Brain microvascular endothelial cell (primary cell): ENCODE measurements around the gene LRRN1.

Experiments used
- DNase-seq: peaks from one replicate; pipeline ENCODE4 v3.0.0-alpha.2; 2020
- H3K27ac ChIP-seq: fragments of 250-450 bp; sonication (Bioruptor Pico); 2 replicates; pipeline ENCODE4 v1.5.1; 2020; ENCODE audit warnings: mild to moderate bottlenecking, moderate library complexity
- H3K27me3 ChIP-seq: fragments of 250-450 bp; sonication (Bioruptor Pico); replicated peaks from 2 replicates; pipeline ENCODE4 v1.5.1; 2020; ENCODE audit warnings: mild to moderate bottlenecking
- H3K36me3 ChIP-seq: fragments of 250-450 bp; sonication (Bioruptor Pico); replicated peaks from 2 replicates; pipeline ENCODE4 v1.5.1; 2020; ENCODE audit warnings: mild to moderate bottlenecking
- H3K4me3 ChIP-seq: 2 replicates; pipeline ENCODE4 v1.5.1; 2011; ENCODE audit warnings: low read depth, mild to moderate bottlenecking, control low read depth, low read length, moderate library complexity
- in situ Hi-C: cut with HindIII; loops from 2 replicates; pipeline ENCODE4 v1.10.0; 2017; ENCODE audit warnings: low sequenced_read_pairs, low pct_ligation_motif_present
- TF ChIP-seq, protein P1 (sequence below): IDR thresholded peaks from 2 replicates; pipeline ENCODE4 v1.5.1; 2011; ENCODE audit warnings: low read depth, mild to moderate bottlenecking, moderate library complexity, low read length, control low read depth, inconsistent platforms; ENCODE audit errors: missing control alignments

LRRN1 gene

DNA sequence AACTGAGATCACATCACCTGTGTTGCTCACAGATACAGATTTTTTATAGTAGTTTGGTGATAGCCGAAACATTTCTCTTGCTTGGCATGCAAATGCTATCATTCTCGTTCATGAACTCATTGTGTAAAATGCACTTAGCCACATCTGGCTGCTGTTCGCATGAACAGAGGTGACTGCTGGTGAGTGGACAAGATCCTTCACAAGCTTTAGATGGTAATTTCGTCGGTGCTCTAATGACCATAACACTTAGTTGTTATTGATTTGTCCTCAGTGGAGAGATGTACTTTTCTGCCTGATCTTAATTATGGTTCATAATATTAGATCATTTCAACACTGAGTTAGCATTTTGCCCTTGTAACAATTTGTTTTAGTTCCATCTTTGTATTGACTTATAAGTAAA is 13.8 kb downstream of the LRRN1 start:
- Histone ChIP-seq H3K4me3 (no peak overlapping the region), H3K36me3 (no peaks in the 10 kb centered on the region), H3K27ac (no peak overlapping the region), H3K27me3 (no peaks in the 10 kb centered on the region)
- in situ Hi-C loops: no loop called here
- TF ChIP-seq, protein P1, sequence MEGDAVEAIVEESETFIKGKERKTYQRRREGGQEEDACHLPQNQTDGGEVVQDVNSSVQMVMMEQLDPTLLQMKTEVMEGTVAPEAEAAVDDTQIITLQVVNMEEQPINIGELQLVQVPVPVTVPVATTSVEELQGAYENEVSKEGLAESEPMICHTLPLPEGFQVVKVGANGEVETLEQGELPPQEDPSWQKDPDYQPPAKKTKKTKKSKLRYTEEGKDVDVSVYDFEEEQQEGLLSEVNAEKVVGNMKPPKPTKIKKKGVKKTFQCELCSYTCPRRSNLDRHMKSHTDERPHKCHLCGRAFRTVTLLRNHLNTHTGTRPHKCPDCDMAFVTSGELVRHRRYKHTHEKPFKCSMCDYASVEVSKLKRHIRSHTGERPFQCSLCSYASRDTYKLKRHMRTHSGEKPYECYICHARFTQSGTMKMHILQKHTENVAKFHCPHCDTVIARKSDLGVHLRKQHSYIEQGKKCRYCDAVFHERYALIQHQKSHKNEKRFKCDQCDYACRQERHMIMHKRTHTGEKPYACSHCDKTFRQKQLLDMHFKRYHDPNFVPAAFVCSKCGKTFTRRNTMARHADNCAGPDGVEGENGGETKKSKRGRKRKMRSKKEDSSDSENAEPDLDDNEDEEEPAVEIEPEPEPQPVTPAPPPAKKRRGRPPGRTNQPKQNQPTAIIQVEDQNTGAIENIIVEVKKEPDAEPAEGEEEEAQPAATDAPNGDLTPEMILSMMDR: no peak
- no peak for DNase-seq

DNA sequence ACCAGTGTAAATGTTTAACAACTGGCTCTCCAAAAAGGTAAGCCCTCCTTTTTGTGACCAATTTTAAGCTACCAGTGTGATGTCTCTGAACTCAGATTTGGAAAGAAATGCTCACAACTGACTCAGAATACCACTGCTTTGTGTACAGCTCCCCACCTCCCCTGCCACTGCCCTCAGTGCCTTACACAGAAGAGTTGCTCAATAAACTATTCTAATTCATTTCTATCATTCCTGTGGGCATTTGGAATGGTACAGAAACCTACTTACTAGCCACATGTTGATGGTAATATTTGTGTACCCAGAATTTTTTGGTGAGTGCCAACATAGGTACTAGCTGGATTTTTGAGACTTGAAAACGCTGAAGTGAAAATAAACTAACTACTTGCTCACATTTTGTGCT is 16.0 kb downstream of the LRRN1 start:
- TF ChIP-seq, protein P1: no peak
- H3K27ac ChIP-seq: no peak overlapping the region
- no peaks in the 10 kb centered on the region for H3K27me3 ChIP-seq
- DNase-seq: no peak
- no peak overlapping the region for H3K4me3 ChIP-seq
- in situ Hi-C loops: no loop called here
- H3K36me3 ChIP-seq: no peaks in the 10 kb centered on the region

DNA sequence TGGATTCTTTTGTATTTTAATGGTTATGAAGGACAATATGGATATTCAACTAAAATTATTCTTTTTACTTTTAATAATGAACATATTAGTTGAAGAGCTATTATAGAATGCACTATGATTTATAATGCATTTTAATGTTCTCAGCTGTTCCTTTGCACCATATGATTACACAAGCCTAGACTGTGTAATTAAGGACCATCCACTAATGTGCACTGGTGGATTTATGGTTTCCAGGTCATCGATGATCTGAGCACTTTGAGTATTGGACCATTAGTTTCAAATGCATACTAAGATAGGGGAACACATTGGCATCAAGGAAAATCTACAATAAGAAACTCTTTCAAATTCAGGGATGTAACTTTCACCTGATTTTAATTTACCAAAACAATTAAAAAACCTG is 16.8 kb downstream of the LRRN1 start:
- in situ Hi-C loops: no loop called here
- H3K4me3 ChIP-seq: no peak overlapping the region
- H3K27ac ChIP-seq: no peak overlapping the region
- DNase-seq: no peak
- H3K36me3 ChIP-seq: no peaks in the 10 kb centered on the region
- no peaks in the 10 kb centered on the region for H3K27me3 ChIP-seq
- TF ChIP-seq, protein P1: no peak

DNA sequence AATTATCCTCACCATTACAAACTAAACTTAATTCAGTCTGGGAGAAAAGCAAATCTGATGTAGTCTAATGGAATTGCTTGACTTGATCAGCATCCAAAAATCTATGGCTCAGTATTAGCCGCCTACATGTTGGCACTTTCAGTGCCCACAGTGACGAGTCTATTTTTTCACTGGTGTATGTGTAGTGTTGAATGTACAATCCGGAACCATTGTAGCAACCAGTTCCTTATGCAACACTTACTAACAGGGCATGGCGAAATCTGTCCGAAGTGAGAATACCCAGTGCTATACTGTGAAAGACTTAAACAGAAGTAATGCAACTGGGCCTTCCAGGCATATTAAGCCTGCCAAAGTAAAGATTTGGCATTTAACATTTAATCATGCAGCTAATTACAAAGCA is 18.6 kb downstream of the LRRN1 start:
- in situ Hi-C loops: no loop called here
- TF ChIP-seq, protein P1: no peak
- Histone ChIP-seq H3K27me3 (no peaks in the 10 kb centered on the region), H3K27ac (no peak overlapping the region), H3K36me3 (no peaks in the 10 kb centered on the region), H3K4me3 (no peak overlapping the region)
- no peak for DNase-seq

DNA sequence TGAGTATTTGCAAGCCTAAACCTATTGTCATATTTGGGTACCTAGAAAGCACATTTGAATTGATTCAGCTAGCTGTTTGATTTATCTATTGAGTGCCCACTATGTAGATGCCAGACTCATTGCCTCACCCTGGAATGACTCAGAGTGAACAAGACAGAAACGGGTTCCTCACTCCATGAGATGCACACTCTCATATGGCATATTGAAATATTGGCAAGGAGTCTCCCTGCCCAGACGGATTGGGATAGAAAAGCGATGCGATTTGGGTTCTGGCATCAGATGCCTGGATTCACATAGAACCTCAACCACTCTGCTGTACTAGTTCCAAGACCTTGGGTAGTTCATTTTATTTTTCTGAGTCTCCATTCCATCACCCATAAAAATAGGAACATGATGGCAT is 22.5 kb downstream of the LRRN1 start:
- in situ Hi-C loops: no loop called here
- no peaks in the 10 kb centered on the region for H3K27me3 ChIP-seq
- H3K27ac ChIP-seq: no peak overlapping the region
- DNase-seq: no peak
- no peak overlapping the region for H3K4me3 ChIP-seq
- TF ChIP-seq, protein P1: no peak
- H3K36me3 ChIP-seq: no peaks in the 10 kb centered on the region

DNA sequence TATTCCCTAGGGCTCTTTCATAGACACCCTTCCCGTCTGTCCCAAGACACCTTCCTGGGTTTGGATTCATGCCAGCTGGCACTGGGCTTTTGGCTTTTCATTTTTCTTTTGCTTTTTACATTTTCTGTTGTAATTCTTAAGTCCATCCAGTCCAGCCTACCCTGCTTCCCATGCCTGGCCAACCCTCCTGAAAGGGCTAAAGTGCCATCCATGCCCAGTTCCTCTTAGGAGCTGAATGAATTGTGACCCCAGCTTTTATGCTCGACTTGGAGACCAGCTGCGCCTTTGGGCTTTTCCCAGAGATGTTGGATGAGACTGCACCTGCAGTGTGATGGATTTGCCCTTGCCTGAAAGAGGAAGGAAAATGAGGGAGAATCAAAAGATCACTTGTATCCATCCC is 25.8 kb downstream of the LRRN1 start:
- H3K4me3 ChIP-seq: no peak overlapping the region
- no peak for DNase-seq
- H3K36me3 ChIP-seq: no peaks in the 10 kb centered on the region
- TF ChIP-seq, protein P1: no peak
- in situ Hi-C loops: no loop called here
- no peaks in the 10 kb centered on the region for H3K27me3 ChIP-seq
- no peak overlapping the region for H3K27ac ChIP-seq
